GM19043 (cell line): ENCODE data around the gene LKAAEAR1.
"Not testable (repeated sequence)": the region's sequence is repeated elsewhere in the genome, so short reads cannot be mapped to it uniquely, and the experiment has no call there.

Experiments used
- ATAC-seq: cut with Tn5 transposase; IDR thresholded peaks from one replicate; pipeline ENCODE4 v1.9.1; 2021; ENCODE audit warnings: low read depth; ENCODE audit not compliant: unreplicated experiment

LKAAEAR1 gene

GRCh38 chr20:64083804-64084684 lies at the start of gene LKAAEAR1:
TSS of gene LKAAEAR1 (minus strand) at chr20:64084398. CDS start at chr20:64084219, 179 bp downstream.
- no peak for ATAC-seq

- no peak for ATAC-seq
Measured at GRCh38 chr20:64131406-64131805, 47.2 kb upstream of the LKAAEAR1 start.

GRCh38 chr20:64130876-64131275 lies 46.7 kb upstream of the LKAAEAR1 start:
- no peak for ATAC-seq

- ATAC-seq = no peak
Measured at GRCh38 chr20:64130271-64130670, 46.1 kb upstream of the LKAAEAR1 start.

- ATAC-seq = no peak
Measured at GRCh38 chr20:64129146-64129782, 45.1 kb upstream of the LKAAEAR1 start.

GRCh38 chr20:64123517-64123916 lies 39.3 kb upstream of the LKAAEAR1 start:
- not testable (repeated sequence) for ATAC-seq

GRCh38 chr20:64122927-64123326 lies 38.7 kb upstream of the LKAAEAR1 start:
- ATAC-seq = not testable (repeated sequence)

GRCh38 chr20:64121586-64121985 lies 37.4 kb upstream of the LKAAEAR1 start:
- ATAC-seq = no peak

GRCh38 chr20:64119681-64120341 lies 35.6 kb upstream of the LKAAEAR1 start:
- no peak for ATAC-seq

GRCh38 chr20:64119301-64119680 lies 35.1 kb upstream of the LKAAEAR1 start:
- no peak for ATAC-seq

GRCh38 chr20:64117432-64117777 lies 33.2 kb upstream of the LKAAEAR1 start:
- ATAC-seq = not testable (repeated sequence)

GRCh38 chr20:64116541-64117431 lies 32.6 kb upstream of the LKAAEAR1 start:
- ATAC-seq = no peak

GRCh38 chr20:64116016-64116415 lies 31.8 kb upstream of the LKAAEAR1 start:
- ATAC-seq = no peak

- ATAC-seq = no peak
Measured at GRCh38 chr20:64115171-64115911, 31.1 kb upstream of the LKAAEAR1 start.

- ATAC-seq = no peak
Measured at GRCh38 chr20:64114356-64114971, 30.3 kb upstream of the LKAAEAR1 start.

GRCh38 chr20:64113796-64114355 lies 29.7 kb upstream of the LKAAEAR1 start:
- ATAC-seq = no peak

- ATAC-seq = no peak
Measured at GRCh38 chr20:64113444-64113775, 29.2 kb upstream of the LKAAEAR1 start.

- no peak for ATAC-seq
Measured at GRCh38 chr20:64112691-64113443, 28.7 kb upstream of the LKAAEAR1 start.
